ENCODE measurements around the gene TENM4.

TENM4 gene

DNA sequence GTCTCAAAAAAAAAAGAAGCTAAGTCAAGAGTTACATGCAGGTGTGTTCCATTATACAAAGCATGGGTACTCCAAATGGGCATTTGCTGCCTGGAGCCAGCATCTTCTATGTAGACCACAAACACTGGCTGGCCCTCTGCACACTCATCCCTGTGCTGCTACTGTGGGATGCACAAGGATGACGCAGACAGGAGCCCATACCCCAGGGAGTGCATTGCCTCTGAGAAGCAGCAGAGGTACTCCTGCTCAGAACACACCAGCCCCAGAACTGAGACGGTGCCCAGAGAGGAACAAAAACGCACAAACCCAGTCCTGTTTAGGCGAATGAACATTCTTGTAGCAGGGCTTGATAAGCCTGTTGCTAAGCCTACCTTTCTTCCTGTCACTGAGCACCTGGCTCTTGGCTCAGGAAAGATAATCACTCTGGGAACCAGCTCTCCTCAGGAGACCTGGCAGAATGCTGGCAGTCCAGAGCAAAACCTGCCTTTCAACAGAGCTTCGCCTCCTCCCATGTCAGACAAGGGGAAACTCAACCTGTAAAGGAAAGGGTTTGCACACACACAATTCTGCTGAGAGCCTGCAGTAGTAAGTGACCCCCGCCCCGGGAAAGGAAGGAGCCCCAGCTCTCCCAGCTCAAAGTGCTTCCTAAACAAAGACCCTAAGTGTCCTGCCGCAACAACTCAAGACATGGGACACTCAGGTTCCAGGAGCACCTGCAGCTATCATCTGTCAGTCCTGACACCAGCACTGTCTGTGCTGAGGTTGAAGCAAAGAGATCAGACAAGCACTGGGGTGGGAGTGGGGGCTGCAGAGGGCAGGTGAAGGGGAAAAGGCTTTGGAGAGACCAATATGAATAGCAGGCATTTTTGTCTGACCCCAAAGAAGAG, 145.7 kb downstream of the TENM4 start:
- no peak for DNase-seq (ENCODE audit: low read depth)
- no peak overlapping the region for H3K4me3 ChIP-seq (ENCODE audit: low read depth, low read length)
- TF ChIP-seq, protein P1, sequence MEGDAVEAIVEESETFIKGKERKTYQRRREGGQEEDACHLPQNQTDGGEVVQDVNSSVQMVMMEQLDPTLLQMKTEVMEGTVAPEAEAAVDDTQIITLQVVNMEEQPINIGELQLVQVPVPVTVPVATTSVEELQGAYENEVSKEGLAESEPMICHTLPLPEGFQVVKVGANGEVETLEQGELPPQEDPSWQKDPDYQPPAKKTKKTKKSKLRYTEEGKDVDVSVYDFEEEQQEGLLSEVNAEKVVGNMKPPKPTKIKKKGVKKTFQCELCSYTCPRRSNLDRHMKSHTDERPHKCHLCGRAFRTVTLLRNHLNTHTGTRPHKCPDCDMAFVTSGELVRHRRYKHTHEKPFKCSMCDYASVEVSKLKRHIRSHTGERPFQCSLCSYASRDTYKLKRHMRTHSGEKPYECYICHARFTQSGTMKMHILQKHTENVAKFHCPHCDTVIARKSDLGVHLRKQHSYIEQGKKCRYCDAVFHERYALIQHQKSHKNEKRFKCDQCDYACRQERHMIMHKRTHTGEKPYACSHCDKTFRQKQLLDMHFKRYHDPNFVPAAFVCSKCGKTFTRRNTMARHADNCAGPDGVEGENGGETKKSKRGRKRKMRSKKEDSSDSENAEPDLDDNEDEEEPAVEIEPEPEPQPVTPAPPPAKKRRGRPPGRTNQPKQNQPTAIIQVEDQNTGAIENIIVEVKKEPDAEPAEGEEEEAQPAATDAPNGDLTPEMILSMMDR (IDR thresholded peaks at IDR 0.05; ENCODE audit: low read depth, low read length, missing control alignments) = no peak

DNA sequence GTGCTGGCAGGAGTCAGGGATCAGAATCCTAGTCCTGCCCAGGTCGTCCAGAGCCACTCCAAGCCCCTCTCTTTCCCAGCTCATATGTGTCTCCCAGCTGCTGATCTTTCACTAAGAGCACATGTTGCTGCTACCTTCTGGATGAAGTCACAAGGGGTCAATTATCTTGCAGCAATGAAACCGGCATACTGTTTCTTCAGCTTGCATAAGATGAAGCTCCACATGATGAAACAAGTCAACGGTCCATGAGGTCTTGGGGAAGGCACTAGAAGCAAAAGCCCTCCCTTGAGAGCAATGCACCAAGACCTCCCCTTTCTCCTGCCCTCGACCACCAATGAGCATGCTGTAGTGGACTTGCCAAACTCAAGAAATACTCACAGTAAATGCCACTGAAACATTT, 148.9 kb downstream of the TENM4 start:
- DNase-seq (ENCODE audit: low read depth) = no peak
- no peak overlapping the region for H3K4me3 ChIP-seq (ENCODE audit: low read depth, low read length)
- TF ChIP-seq, protein P1 (IDR thresholded peaks at IDR 0.05; ENCODE audit: low read depth, low read length, missing control alignments) = no peak

DNA sequence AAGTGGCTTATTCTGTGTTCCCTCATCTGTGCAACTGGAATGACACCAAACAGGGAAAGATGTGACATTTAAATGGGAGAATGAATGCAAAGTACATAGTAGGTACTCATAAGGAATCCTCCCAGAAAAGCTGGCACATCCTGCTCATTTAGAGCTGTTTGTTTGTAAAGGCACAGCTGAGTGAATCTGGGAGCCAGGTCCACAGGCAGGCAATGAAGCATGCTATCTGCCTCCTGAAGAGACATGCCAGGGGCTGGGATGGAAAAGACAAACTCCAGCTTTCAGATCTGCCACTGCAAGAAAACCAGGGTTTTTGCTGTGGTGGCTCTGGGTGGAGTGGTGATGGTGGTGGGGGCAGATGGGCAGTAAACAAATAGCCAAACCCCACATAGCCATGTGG, 150.1 kb downstream of the TENM4 start:
- no peak for DNase-seq (ENCODE audit: low read depth)
- TF ChIP-seq, protein P1 (IDR thresholded peaks at IDR 0.05; ENCODE audit: low read depth, low read length, missing control alignments) = no peak
- H3K4me3 ChIP-seq (ENCODE audit: low read depth, low read length) = no peak overlapping the region

DNA sequence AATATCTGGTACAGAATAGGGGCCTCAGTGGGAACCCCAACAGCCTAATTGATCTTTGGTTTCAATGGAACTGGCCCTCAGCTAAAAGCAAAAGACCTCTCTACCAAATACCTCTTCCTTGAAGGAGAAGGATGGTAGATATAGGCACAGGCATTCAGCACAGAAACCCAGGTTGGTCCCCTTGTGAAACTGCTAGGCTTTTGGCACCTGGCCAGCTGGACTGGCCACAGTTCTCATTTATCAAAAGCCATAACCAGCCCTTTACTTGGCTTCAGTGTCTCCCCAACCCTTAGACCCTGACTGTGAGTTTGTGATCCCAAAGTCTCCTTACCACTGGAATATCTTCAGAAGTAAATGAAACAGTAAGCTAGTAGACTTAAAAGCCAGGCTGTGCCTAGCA, 152.9 kb downstream of the TENM4 start:
- TF ChIP-seq, protein P1 (IDR thresholded peaks at IDR 0.05; ENCODE audit: low read depth, low read length, missing control alignments) = no peak
- no peak for DNase-seq (ENCODE audit: low read depth)
- H3K4me3 ChIP-seq (ENCODE audit: low read depth, low read length) = no peak overlapping the region

DNA sequence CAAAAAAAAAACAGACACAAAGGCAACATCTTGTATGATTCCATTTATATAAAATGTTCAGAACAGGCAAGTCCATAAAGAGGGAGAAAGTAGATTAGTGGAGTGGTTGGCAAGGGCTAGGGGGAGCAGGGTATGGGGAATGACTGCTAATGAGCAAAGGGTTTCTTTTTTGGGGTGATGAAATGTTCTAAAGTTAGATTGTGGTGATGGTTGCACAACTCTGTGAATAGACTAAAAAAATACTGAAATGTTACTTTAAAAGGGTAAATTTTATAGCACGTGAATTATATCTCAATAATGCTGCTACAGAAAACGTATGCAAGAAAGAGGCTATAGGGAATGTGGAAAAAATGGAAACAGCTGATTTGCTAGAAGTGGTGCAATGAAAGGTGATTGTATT, 155.1 kb downstream of the TENM4 start:
- no peak for DNase-seq (ENCODE audit: low read depth)
- TF ChIP-seq, protein P1 (IDR thresholded peaks at IDR 0.05; ENCODE audit: low read depth, low read length, missing control alignments) = no peak
- no peak overlapping the region for H3K4me3 ChIP-seq (ENCODE audit: low read depth, low read length)

DNA sequence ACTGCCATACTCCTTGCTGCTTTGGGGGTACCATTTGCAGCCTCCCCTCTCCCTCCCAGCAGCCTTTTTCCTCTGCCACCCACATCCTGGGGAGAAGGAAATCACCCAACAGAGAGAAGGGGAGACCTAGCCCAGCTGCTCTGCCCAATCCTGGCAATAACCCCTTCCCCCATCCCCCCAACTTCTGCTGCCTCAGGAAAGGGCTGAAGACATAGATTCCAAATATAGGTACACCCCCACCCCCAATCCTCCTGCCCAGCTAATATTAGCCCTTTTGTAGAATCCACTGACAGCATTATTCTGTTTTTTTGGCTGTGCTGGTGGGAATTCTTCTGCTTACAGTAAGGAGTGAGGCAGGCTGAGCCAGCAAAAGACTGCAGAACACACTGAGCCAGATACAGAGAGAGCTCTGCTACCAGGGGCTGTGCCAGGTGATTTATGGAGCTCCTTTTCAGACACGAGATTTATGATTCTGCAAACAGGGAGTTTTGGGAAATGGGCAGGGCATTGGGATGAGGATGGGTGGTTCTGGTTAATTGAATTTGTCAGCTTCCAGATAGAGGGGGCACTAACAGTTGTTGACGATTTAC, 164.0 kb downstream of the TENM4 start:
- no peak overlapping the region for H3K4me3 ChIP-seq (ENCODE audit: low read depth, low read length)
- TF ChIP-seq, protein P1 (IDR thresholded peaks at IDR 0.05; ENCODE audit: low read depth, low read length, missing control alignments) = no peak
- DNase-seq (ENCODE audit: low read depth) = no peak
